ENCODE measurements around the gene ABAT.

The ABAT gene

GRCh38 chr16:8795818-8796217 lies 121.4 kb downstream of the ABAT start:
- H3K4me3 ChIP-seq (ENCODE audit: low read depth, low read length), result no peak overlapping the region
- no peak for DNase-seq (ENCODE audit: low read depth)
- no peak for TF ChIP-seq CTCF (IDR thresholded peaks at IDR 0.05; ENCODE audit: low read depth, low read length)
- TF ChIP-seq MYC (IDR thresholded peaks at IDR 0.05; ENCODE audit: low read depth, low read length), result no peak
- no peak for TF ChIP-seq POLR2A (IDR thresholded peaks at IDR 0.05; ENCODE audit: extremely low read depth, insufficient read length)
- no peak for TF ChIP-seq MAX (IDR thresholded peaks at IDR 0.05; ENCODE audit: low read depth, low read length)

- peak overlapping the region; percentile 82 for H3K4me3 ChIP-seq (ENCODE audit: low read depth, low read length)
- no peak for TF ChIP-seq POLR2A (IDR thresholded peaks at IDR 0.05; ENCODE audit: extremely low read depth, insufficient read length)
- TF ChIP-seq MAX (IDR thresholded peaks at IDR 0.05; ENCODE audit: low read depth, low read length), result no peak
- TF ChIP-seq MYC (IDR thresholded peaks at IDR 0.05; ENCODE audit: low read depth, low read length), result no peak
- no peak for TF ChIP-seq CTCF (IDR thresholded peaks at IDR 0.05; ENCODE audit: low read depth, low read length)
- DNase-seq (ENCODE audit: low read depth), result no peak
These were observed 122.3 kb downstream of the ABAT start for GRCh38 chr16:8796469-8797363.

- DNase-seq (ENCODE audit: low read depth), result peak; percentile 98
- H3K4me3 ChIP-seq (ENCODE audit: low read depth, low read length), result peak within 1 kb of the TSS; percentile 82
- TF ChIP-seq MAX (IDR thresholded peaks at IDR 0.05; ENCODE audit: low read depth, low read length) (peak; percentile 95), POLR2A (IDR thresholded peaks at IDR 0.05; ENCODE audit: extremely low read depth, insufficient read length) (peak; percentile 76), MYC (IDR thresholded peaks at IDR 0.05; ENCODE audit: low read depth, low read length) (peak; percentile 94), CTCF (IDR thresholded peaks at IDR 0.05; ENCODE audit: low read depth, low read length) (no peak)
These were observed 123.2 kb downstream of the ABAT start, which contains the start of the genes PMM2 and TMEM186 for GRCh38 chr16:8797364-8798173. TSS of gene PMM2 (plus strand) at chr16:8797839. CDS start at chr16:8797883, 44 bp downstream. TSS of gene TMEM186 (minus strand) at chr16:8797639. CDS start at chr16:8797614, 25 bp downstream.

GRCh38 chr16:8798174-8798527 lies 123.7 kb downstream of the ABAT start:
- DNase-seq (ENCODE audit: low read depth), result no peak
- peak overlapping the region; percentile 82 for H3K4me3 ChIP-seq (ENCODE audit: low read depth, low read length)
- TF ChIP-seq CTCF (IDR thresholded peaks at IDR 0.05; ENCODE audit: low read depth, low read length), result no peak
- no peak for TF ChIP-seq POLR2A (IDR thresholded peaks at IDR 0.05; ENCODE audit: extremely low read depth, insufficient read length)

GRCh38 chr16:8798535-8799157 lies 124.2 kb downstream of the ABAT start:
- TF ChIP-seq MAX (IDR thresholded peaks at IDR 0.05; ENCODE audit: low read depth, low read length) (no peak), CTCF (IDR thresholded peaks at IDR 0.05; ENCODE audit: low read depth, low read length) (no peak), POLR2A (IDR thresholded peaks at IDR 0.05; ENCODE audit: extremely low read depth, insufficient read length) (no peak), MYC (IDR thresholded peaks at IDR 0.05; ENCODE audit: low read depth, low read length) (no peak)
- no peak for DNase-seq (ENCODE audit: low read depth)
- peak overlapping the region; percentile 82 for H3K4me3 ChIP-seq (ENCODE audit: low read depth, low read length)
